GM12878 (cell line): Measurements from ENCODE around the gene LARP1B. TPM values are rescaled to one million over a fixed set of nuclear protein-coding genes. Genes with fewer than 3 reads are reported as not detected.

Experiments used
- ASH2L ChIP-seq: fragments of 300-600, 200-600 bp; sonication (generic); IDR thresholded peaks from 2 replicates; pipeline ENCODE4 v1.6.1; 2017; ENCODE audit warnings: low read depth, mild to moderate bottlenecking, borderline replicate concordance
- BHLHE40 ChIP-seq, 2 experiments: fragments of 450-650 bp in 1 of 2; IDR thresholded peaks; 2 replicates each; pipeline ENCODE4 v1.6.1; 2011 to 2017; ENCODE audit warnings: low read depth in 2 of 2, borderline replicate concordance in 1 of 2, improper control_type of control experiment in 1 of 2, low read length in 1 of 2, mild to moderate bottlenecking in 1 of 2
- CBX3 ChIP-seq: fragments of 200-600 bp; sonication (generic); IDR thresholded peaks from 2 replicates; pipeline ENCODE4 v1.6.1; 2016; ENCODE audit warnings: low read depth, borderline replicate concordance
- HDAC2 ChIP-seq: fragments of 200-600 bp; sonication (generic); IDR thresholded peaks from 2 replicates; pipeline ENCODE4 v1.6.1; 2017
- MEF2B ChIP-seq: fragments of 450-650 bp; IDR thresholded peaks from 2 replicates; pipeline ENCODE4 v1.6.1; 2018; ENCODE audit warnings: mild to moderate bottlenecking, moderate library complexity; ENCODE audit not compliant: partially characterized antibody, poor library complexity, severe bottlenecking
- MTA2 ChIP-seq: fragments of 450-650 bp; IDR thresholded peaks from 2 replicates; pipeline ENCODE4 v1.6.1; 2016; ENCODE audit warnings: low read depth, mild to moderate bottlenecking, moderate library complexity
- MTA3 ChIP-seq: IDR thresholded peaks from 2 replicates; pipeline ENCODE4 v1.6.1; 2012; ENCODE audit warnings: low read length, inconsistent platforms, borderline replicate concordance
- MYC ChIP-seq: IDR thresholded peaks from 2 replicates; pipeline ENCODE4 v1.6.1; 2011; ENCODE audit warnings: mild to moderate bottlenecking, low read length, moderate library complexity, inconsistent platforms; ENCODE audit not compliant: insufficient read depth, insufficient replicate concordance, insufficient read length, severe bottlenecking
- NFIC ChIP-seq: IDR thresholded peaks from 2 replicates; pipeline ENCODE4 v1.6.1; 2012; ENCODE audit warnings: low read depth, mild to moderate bottlenecking, inconsistent platforms, low read length, moderate library complexity
- RAD51 ChIP-seq: fragments of 450-650 bp; IDR thresholded peaks from 2 replicates; pipeline ENCODE4 v1.6.1; 2016; ENCODE audit warnings: moderate library complexity, mild to moderate bottlenecking, inconsistent platforms
- RB1 ChIP-seq: fragments of 450-650 bp; formaldehyde crosslinking; IDR thresholded peaks from 2 replicates; pipeline ENCODE4 v1.6.1; 2017; ENCODE audit warnings: mild to moderate bottlenecking, borderline replicate concordance
- ZNF217 ChIP-seq: fragments of 450-650 bp; IDR thresholded peaks from 2 replicates; pipeline ENCODE4 v1.6.1; 2017; ENCODE audit warnings: antibody characterized with exemption, mild to moderate bottlenecking
- ZNF384 ChIP-seq: IDR thresholded peaks from 2 replicates; pipeline ENCODE4 v1.6.1; 2012; ENCODE audit warnings: low read depth, mild to moderate bottlenecking, low read length, improper control_type of control experiment, borderline replicate concordance
- ZZZ3 ChIP-seq: IDR thresholded peaks from 2 replicates; pipeline ENCODE4 v1.6.1; 2011; ENCODE audit warnings: low read depth; ENCODE audit not compliant: control insufficient read depth, insufficient read length
- polyA plus RNA-seq, 11 experiments: library from polyadenylated mRNA; depleted of rRNA in 4 of 11; unstranded in 6 of 11; stranded (reverse) in 5 of 11; fragments of >200 nt; fragmentation: Nextera tagmentation in 4 of 11; fragmentation: Illumina TruSeq in 1 of 11; extraction: Ambion mirVana in 4 of 11; extraction: Trizol in 1 of 11; gene quantifications; 1 replicate in 1 of 11; 2 replicates in 10 of 11; pipeline versions ENCODE4 v1.2.1 to v1.2.3, GENCODE V29; 2011 to 2016; ENCODE audit warnings: inconsistent platforms in 2 of 11, missing spikeins in 2 of 11, low read depth in 1 of 11
- total RNA-seq, 4 experiments: library from RNA; depleted of rRNA in 3 of 4; stranded (reverse); fragments of >200 nt in 3 of 4; fragmentation: Illumina TruSeq in 1 of 4; extraction: Trizol in 1 of 4; gene quantifications; 2 replicates each; pipeline versions ENCODE4 v1.2.1 to v1.2.3, GENCODE V29; 2013 to 2021
- TF ChIP-seq, protein P1 (sequence below): fragments of 450-650 bp; IDR thresholded peaks from 2 replicates; pipeline ENCODE4 v1.6.1; 2018; ENCODE audit warnings: mild to moderate bottlenecking, low read depth, moderate library complexity; ENCODE audit not compliant: partially characterized antibody
- TF ChIP-seq, protein P2 (sequence below): fragments of 450-650 bp; IDR thresholded peaks from 2 replicates; pipeline ENCODE4 v1.6.1; 2017; ENCODE audit warnings: mild to moderate bottlenecking, moderate library complexity
- TF ChIP-seq, protein P3 (sequence below): IDR thresholded peaks from 2 replicates; pipeline ENCODE4 v1.6.1; 2012; ENCODE audit warnings: low read depth, low read length, improper control_type of control experiment

LARP1B gene
- total and polyA plus RNA-seq, 10 of the 15 experiments (the other 5 are each of a cell fraction or from before 2014, with no cell fraction given) = 9.2 to 30.9 (median 14.7) TPM

DNA sequence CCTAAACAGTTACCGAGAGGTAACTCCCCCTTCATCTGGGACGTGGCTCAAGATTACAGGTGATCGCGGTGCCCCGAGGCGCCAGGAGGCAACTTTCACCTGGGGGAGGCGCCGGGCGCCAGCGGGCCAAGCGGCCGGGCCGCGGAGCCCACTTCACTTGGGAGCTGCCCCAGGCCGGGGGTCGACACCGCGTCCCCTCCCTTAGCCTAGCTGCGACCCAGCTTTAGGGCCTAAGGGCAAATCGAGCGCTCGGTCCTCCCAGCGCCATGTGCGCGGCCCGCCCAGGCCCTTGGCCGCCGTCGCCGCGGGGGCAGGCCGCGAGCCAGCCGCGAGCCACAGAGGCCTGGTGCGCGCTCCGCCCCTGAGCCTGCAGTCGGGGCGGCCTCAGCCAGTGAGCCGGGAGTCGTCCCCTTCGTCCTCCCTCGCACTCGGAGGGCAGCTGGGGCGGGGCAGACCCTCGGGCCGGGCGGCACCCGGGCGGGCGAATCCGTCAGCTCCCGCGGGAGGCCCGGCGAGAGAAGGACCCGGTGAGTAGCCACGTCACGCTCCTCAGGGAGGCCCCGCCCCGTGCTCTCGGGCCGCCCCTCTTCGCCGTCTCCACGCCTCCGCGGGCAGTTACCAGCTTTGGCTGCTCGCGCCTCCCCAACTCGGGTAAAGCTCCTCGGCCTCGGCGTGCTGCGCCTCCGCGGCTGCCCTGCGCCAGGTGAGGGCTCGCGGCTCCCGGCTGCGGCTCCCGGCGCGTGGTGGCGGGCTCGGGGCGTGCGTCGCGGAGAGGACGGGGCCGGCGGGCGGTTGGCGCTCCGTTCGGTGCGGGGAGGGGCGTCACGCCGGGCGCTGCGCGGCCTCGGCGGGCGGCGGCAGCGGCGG, at the start of gene LARP1B (continued):
- TF ChIP-seq, protein P1, sequence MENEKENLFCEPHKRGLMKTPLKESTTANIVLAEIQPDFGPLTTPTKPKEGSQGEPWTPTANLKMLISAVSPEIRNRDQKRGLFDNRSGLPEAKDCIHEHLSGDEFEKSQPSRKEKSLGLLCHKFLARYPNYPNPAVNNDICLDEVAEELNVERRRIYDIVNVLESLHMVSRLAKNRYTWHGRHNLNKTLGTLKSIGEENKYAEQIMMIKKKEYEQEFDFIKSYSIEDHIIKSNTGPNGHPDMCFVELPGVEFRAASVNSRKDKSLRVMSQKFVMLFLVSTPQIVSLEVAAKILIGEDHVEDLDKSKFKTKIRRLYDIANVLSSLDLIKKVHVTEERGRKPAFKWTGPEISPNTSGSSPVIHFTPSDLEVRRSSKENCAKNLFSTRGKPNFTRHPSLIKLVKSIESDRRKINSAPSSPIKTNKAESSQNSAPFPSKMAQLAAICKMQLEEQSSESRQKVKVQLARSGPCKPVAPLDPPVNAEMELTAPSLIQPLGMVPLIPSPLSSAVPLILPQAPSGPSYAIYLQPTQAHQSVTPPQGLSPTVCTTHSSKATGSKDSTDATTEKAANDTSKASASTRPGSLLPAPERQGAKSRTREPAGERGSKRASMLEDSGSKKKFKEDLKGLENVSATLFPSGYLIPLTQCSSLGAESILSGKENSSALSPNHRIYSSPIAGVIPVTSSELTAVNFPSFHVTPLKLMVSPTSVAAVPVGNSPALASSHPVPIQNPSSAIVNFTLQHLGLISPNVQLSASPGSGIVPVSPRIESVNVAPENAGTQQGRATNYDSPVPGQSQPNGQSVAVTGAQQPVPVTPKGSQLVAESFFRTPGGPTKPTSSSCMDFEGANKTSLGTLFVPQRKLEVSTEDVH = no peak
- TF ChIP-seq MTA3 = no peak
- TF ChIP-seq HDAC2 = no peak
- peak; percentile 5 to 71; a peak in 2 of 4 replicates for TF ChIP-seq BHLHE40 (IDR thresholded peaks at IDR 0.05; ENCODE audit: borderline replicate concordance in 1 of 2, low read depth in 2 of 2, low read length in 1 of 2)
- no peak for TF ChIP-seq RAD51
- no peak for TF ChIP-seq ZNF384
- TF ChIP-seq RB1 = peak; percentile 74
- TF ChIP-seq CBX3 = no peak
- no peak for TF ChIP-seq MEF2B
- peak; percentile 86 for TF ChIP-seq MYC
- TF ChIP-seq ZZZ3 = no peak
- no peak for TF ChIP-seq MTA2
- TF ChIP-seq NFIC = no peak
- no peak; the same call in 1 of the 2 replicates for TF ChIP-seq ASH2L
- TF ChIP-seq, protein P2, sequence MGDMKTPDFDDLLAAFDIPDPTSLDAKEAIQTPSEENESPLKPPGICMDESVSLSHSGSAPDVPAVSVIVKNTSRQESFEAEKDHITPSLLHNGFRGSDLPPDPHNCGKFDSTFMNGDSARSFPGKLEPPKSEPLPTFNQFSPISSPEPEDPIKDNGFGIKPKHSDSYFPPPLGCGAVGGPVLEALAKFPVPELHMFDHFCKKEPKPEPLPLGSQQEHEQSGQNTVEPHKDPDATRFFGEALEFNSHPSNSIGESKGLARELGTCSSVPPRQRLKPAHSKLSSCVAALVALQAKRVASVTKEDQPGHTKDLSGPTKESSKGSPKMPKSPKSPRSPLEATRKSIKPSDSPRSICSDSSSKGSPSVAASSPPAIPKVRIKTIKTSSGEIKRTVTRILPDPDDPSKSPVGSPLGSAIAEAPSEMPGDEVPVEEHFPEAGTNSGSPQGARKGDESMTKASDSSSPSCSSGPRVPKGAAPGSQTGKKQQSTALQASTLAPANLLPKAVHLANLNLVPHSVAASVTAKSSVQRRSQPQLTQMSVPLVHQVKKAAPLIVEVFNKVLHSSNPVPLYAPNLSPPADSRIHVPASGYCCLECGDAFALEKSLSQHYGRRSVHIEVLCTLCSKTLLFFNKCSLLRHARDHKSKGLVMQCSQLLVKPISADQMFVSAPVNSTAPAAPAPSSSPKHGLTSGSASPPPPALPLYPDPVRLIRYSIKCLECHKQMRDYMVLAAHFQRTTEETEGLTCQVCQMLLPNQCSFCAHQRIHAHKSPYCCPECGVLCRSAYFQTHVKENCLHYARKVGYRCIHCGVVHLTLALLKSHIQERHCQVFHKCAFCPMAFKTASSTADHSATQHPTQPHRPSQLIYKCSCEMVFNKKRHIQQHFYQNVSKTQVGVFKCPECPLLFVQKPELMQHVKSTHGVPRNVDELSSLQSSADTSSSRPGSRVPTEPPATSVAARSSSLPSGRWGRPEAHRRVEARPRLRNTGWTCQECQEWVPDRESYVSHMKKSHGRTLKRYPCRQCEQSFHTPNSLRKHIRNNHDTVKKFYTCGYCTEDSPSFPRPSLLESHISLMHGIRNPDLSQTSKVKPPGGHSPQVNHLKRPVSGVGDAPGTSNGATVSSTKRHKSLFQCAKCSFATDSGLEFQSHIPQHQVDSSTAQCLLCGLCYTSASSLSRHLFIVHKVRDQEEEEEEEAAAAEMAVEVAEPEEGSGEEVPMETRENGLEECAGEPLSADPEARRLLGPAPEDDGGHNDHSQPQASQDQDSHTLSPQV = peak; percentile 82; the same call in 1 of the 2 replicates
- TF ChIP-seq ZNF217 = peak; percentile 27; the same call in 1 of the 2 replicates
- TF ChIP-seq, protein P3, sequence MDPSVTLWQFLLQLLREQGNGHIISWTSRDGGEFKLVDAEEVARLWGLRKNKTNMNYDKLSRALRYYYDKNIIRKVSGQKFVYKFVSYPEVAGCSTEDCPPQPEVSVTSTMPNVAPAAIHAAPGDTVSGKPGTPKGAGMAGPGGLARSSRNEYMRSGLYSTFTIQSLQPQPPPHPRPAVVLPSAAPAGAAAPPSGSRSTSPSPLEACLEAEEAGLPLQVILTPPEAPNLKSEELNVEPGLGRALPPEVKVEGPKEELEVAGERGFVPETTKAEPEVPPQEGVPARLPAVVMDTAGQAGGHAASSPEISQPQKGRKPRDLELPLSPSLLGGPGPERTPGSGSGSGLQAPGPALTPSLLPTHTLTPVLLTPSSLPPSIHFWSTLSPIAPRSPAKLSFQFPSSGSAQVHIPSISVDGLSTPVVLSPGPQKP = no peak; the same call in 1 of the 2 replicates
